Measurements from ENCODE around the gene STK32A. TPM values are rescaled to one million over a fixed set of nuclear protein-coding genes. Genes with fewer than 3 reads are reported as not detected.

The STK32A gene
- total RNA-seq, 4 donors from 2014 or later = 1.0 to 1.4 (median 1.3) TPM

DNA sequence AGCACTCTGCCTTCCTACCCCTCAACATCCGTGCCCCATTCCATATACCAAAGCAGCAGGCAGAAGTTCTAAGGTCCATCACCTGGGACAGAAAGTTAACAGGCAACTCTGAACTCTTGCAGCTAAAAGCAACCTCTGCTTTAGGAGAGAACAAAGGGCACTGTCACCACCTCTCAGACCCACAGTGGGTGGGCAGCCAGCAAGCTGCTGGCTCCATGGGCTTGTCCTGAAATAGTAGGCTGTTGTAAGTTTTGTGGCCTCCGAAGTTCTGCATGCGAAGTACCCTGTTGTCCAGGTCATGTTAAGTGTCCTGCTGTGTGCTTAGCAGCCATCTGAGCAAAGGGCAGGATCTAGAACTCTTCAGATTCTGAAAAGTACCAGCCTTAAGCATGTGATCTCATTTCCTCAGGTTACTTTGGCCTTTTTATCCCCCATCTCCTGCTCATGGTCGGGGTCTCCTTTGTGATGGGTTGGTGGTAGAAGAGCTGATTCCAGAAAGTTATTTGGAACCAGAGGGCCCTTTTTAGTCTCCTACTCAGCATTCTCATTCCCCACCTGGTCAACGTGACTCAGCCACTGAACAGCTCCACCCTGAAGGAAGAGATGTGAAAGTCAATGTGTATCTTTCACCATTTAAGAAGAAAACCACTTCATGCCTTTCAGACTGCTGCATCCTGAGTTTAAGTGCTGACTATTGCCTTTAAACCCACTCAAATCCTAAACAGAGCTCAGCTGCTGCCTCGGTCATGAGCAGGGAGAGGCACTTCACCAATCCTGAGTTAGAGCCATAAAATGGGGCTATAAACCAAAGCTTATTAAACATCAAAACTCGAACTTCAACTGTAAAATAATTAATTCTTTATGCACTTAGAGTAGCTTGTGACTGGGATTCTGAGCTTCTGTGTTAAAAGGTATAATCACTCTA is 153.6 kb downstream of the STK32A start:
- H3K9me3 ChIP-seq = no peaks in the 10 kb centered on the region
- no peak overlapping the region for H3K4me3 ChIP-seq
- H3K27me3 ChIP-seq = no peaks in the 10 kb centered on the region
- H3K27ac ChIP-seq (replicated peaks in 1 of 4) = peak overlapping the region in 3 of 4 donors; percentile 47 to 61 (median 50)
- TF ChIP-seq, protein P1, sequence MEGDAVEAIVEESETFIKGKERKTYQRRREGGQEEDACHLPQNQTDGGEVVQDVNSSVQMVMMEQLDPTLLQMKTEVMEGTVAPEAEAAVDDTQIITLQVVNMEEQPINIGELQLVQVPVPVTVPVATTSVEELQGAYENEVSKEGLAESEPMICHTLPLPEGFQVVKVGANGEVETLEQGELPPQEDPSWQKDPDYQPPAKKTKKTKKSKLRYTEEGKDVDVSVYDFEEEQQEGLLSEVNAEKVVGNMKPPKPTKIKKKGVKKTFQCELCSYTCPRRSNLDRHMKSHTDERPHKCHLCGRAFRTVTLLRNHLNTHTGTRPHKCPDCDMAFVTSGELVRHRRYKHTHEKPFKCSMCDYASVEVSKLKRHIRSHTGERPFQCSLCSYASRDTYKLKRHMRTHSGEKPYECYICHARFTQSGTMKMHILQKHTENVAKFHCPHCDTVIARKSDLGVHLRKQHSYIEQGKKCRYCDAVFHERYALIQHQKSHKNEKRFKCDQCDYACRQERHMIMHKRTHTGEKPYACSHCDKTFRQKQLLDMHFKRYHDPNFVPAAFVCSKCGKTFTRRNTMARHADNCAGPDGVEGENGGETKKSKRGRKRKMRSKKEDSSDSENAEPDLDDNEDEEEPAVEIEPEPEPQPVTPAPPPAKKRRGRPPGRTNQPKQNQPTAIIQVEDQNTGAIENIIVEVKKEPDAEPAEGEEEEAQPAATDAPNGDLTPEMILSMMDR (IDR thresholded peaks at IDR 0.05) = no peak
- no peak for TF ChIP-seq POLR2A (IDR thresholded peaks at IDR 0.05; ENCODE audit: low read depth)
- TF ChIP-seq POLR2AphosphoS5 (IDR thresholded peaks at IDR 0.05) = no peak
- no peak for TF ChIP-seq EP300 (IDR thresholded peaks at IDR 0.05)
- H3K36me3 ChIP-seq = peaks cover 0 to 28% (median 17%) of the 10 kb centered on the region in 4 donors
- H3K4me1 ChIP-seq = peaks cover 0 to 56% (median 25%) of the 10 kb centered on the region in 4 donors
- 76% methylated on average over 7 of the region's 7 CpGs for WGBS
- intact Hi-C loops (cut with DNase I) = no loop called here
- no peak for DNase-seq (ENCODE audit: extremely low spot score)

DNA sequence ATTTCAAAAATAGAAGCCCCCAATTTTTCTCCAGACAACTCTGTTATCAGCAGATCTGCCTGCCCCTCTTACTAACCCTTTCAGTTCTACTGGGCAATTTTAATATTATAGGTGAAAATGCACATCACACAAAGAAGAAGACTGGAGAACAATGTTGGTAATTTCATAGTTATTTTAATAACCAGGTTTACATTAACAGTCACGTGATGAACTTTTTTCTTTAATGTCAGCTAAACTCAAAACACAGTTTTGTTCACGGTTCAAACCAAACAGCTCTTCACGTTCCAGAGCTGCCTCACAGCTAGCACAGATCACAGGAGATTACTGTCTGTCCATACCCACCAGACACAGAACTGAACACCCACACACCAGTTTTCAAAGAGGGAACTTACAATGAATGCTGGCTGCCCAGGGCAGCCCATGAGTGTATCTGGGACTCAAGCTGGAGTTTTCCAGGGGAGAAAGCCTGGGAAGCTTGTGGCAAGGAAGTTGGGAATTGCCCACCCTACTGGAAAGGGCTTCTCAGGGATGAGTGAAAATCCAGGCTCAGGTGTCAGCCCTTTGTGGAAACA is 155.9 kb downstream of the STK32A start:
- no peaks in the 10 kb centered on the region for H3K9me3 ChIP-seq
- intact Hi-C loops (cut with DNase I) = loop anchor here (5.0 kb wide), 1 partner anchor 172 kb away; no protein-coding TSS in a partner anchor
- H3K4me1 ChIP-seq = peaks cover 0 to 63% (median 32%) of the 10 kb centered on the region in 4 donors
- DNase-seq (ENCODE audit: extremely low spot score) = no peak
- 53% methylated on average over 3 of the region's 3 CpGs for WGBS
- peak overlapping the region; percentile 42 to 69 (median 59) for H3K27ac ChIP-seq (replicated peaks in 1 of 4)
- H3K27me3 ChIP-seq = no peaks in the 10 kb centered on the region
- peaks cover 14 to 50% (median 36%) of the 10 kb centered on the region in 4 donors for H3K36me3 ChIP-seq
- no peak for TF ChIP-seq POLR2A (IDR thresholded peaks at IDR 0.05; ENCODE audit: low read depth)
- no peak for TF ChIP-seq EP300 (IDR thresholded peaks at IDR 0.05)
- no peak for TF ChIP-seq POLR2AphosphoS5 (IDR thresholded peaks at IDR 0.05)
- TF ChIP-seq, protein P1 (IDR thresholded peaks at IDR 0.05) = no peak
- no peak overlapping the region for H3K4me3 ChIP-seq

DNA sequence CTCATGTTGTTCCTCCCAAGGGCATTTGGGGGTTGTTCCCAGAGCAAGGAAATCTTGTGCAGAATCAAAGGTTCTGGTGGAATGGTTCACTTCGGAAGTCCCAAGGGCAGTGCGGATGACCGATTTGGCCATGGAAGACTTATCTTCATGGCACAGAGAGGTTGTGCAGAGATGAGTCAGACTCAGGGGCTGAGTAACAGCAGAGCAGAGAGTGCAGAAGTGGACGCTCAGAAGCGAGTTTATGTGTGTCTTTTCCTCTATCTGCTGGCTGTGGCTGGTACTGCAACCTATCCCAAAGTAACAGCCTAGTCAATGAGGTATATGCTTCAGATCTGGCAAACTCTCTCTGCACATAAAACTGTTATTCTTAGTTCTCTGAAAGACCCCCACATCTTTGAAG is 157.0 kb downstream of the STK32A start:
- DNase-seq (ENCODE audit: extremely low spot score) = no peak
- intact Hi-C loops (cut with DNase I) = loop anchor here (5.0 kb wide), 1 partner anchor 171 kb away; no protein-coding TSS in a partner anchor
- H3K36me3 ChIP-seq = peaks cover 22 to 58% (median 42%) of the 10 kb centered on the region in 4 donors

DNA sequence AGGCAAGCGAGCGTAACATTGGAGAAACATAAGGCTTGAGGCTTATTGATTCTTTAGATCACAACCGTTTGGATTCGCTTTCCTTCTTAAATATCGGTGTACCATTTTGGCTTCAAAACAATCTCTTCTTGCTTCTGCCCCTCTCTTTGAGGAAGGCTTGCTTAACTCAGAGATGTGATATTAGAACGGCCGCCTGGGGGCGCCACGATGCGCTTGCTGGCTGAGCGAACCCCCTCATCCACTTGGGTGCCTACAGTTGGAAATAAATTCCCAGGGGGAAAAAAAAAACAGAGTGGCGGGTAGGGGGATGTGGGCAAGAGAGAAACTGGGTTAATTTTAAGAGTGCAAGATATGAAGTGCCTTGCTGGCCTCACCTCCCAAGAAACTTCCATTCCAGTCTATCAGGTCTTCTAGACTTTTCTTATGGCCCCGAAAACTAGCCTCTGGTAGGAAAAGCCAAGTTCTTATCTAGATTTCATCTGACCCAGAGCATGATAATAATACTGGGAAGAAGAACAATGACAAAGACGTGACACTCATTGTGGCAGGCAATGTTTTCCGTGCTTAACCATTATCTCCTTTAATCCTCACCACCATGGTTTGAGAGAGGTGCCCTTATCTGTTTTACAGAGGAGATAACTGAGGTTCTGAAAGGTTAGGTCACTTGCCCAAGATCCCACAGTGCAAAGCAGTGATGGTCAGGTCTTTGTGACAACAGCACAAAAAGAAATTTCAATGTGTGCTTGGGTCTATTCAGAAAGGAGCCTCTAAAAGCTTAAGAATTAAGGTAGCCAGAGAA is 159.2 kb downstream of the STK32A start:
- Histone ChIP-seq H3K27me3 (no peaks in the 10 kb centered on the region), H3K27ac (replicated peaks in 1 of 4) (peak overlapping the region; percentile 9 to 69 (median 59)), H3K4me1 (peaks cover 0 to 50% (median 33%) of the 10 kb centered on the region in 4 donors), H3K36me3 (peaks cover 42 to 78% (median 61%) of the 10 kb centered on the region in 4 donors), H3K4me3 (no peak overlapping the region), H3K9me3 (no peaks in the 10 kb centered on the region)
- TF ChIP-seq POLR2AphosphoS5 (IDR thresholded peaks at IDR 0.05) = no peak
- TF ChIP-seq, protein P1 (IDR thresholded peaks at IDR 0.05) = peak; percentile 37 to 52 (median 41)
- TF ChIP-seq POLR2A (IDR thresholded peaks at IDR 0.05; ENCODE audit: low read depth) = no peak
- intact Hi-C loops (cut with DNase I) = loop anchor here (5.0 kb wide), 1 partner anchor 168 kb away; no protein-coding TSS in a partner anchor
- peak; percentile 81 for DNase-seq (ENCODE audit: extremely low spot score)
- WGBS = 78% methylated on average over 15 of the region's 15 CpGs

More for the DNA sequence above, 157.0 kb downstream of the STK32A start:
- H3K27ac ChIP-seq (replicated peaks in 1 of 4) = peak overlapping the region; percentile 42 to 69 (median 59)
- no peaks in the 10 kb centered on the region for H3K9me3 ChIP-seq
- WGBS = 49% methylated on average over 5 of the region's 5 CpGs
- TF ChIP-seq EP300 (IDR thresholded peaks at IDR 0.05) (no peak), POLR2AphosphoS5 (IDR thresholded peaks at IDR 0.05) (peak; percentile 32 to 52), POLR2A (IDR thresholded peaks at IDR 0.05; ENCODE audit: low read depth) (no peak)
- TF ChIP-seq, protein P1 (IDR thresholded peaks at IDR 0.05) = peak; percentile 47 to 67 (median 60)
- peaks cover 0 to 71% (median 39%) of the 10 kb centered on the region in 4 donors for H3K4me1 ChIP-seq
- no peak overlapping the region for H3K4me3 ChIP-seq
- no peaks in the 10 kb centered on the region for H3K27me3 ChIP-seq

Measured in esophagus muscularis mucosa (tissue), 4 donors.